Measurements from ENCODE around the gene PAGE3.

PAGE3 gene, protein sequence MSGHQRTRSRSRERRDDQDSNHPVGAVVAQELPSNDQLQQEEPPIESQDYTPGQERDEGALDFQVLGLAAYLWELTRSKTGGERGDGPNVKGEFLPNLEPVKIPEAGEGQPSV

DNA sequence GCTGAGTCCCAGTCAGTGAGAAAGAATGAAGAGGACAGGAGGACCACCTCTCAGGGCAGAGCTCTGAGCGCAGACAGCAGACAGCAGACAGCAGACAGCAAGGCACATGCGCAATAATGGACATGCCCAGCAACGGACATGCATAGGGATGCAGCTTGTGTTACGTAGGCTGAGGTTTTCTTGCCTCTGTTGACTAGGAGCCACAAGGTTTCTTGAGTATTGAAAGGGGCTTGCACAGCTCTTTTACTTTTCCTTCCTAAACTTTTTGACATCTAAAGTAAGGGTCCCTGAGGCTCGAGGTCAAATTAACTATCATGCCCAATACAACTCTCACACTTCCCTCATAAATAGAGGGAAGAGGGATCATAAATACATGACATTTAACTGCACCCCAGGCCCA, at the start of gene PAGE3:
Gene PAGE3 (minus strand): TSS at position 101 of the 400 bp plus-strand sequence. CDS start 1,013 bp downstream, outside the sequence.
- no peak for DNase-seq

DNA sequence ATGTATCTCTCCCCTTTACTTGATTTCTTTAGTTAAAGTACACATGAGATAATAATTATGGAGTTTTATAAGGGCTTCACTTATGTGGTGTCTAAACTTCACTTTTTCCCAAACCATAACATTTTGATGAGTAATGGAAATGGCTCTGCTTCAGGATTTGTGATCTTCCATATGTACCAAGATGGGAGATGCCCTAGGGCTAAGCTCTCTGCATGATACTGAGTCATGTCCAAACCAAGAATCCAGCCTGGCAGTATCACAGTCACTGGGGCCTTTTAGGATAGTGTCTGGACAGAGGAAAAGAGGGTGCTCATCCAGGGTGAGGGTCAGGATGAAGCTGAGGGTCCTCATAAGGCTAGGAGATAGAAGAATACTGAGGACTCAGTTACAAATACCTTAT, 47.9 kb upstream of the PAGE3 start:
- no peak for DNase-seq

DNA sequence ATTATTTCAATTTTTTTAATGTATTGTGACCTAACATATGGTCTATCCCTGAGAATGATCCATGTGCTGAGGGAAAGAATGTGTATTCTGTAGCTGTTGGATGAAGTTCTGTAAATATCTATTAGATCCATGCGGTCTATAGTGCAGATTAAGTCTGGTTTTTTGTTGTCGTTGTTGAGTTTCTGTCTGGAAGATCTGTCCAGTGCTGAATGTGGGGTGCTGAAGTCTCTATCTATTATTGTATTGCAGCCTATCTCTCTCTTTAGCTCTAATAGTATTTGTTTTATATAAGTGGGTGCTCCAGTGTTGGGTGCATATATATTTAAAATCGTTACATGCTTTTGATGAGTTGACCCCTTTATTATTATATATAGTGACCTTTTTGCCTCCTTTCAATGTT, 26.2 kb upstream of the PAGE3 start:
- DNase-seq, result no peak

DNA sequence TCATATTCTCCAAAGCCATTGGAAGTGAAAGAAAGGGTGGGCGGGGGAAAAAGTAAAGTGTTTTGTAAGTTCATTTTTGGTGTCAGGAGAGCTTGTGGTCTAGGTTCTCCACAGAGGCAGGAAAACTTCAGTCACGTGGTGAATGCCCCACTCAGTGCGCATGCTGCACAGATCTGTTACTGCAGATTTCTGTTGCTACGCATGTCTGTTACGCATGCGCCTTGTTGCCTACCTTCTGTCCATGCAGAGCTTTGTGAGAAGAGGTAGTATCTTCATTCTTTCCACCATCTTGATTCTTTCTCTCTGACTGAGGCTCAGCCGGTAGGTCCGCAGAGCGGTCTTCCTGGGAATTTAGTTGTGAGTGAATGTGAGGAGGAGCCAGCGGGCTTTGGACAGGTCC, 15.1 kb upstream of the PAGE3 start:
- no peak for DNase-seq

DNA sequence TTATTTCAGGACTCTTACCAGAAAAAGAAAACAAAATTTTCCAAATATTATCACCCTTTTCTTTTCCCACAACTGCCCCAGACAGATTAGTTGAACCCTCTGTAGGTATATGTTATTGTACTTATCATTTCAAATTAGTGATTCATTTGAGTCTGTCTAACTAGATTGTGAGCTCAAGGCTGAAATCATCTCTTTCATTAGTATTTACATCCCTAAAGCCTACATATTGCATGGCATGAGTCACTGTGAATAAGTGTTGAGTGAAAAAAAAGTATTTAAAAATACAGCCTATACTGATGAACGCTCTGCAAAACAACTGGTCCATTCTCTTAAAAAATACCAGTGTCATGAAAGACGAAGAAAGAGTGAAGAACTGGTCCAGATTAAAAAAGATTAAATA, 3.9 kb downstream of the PAGE3 start:
- no peak for DNase-seq

DNA sequence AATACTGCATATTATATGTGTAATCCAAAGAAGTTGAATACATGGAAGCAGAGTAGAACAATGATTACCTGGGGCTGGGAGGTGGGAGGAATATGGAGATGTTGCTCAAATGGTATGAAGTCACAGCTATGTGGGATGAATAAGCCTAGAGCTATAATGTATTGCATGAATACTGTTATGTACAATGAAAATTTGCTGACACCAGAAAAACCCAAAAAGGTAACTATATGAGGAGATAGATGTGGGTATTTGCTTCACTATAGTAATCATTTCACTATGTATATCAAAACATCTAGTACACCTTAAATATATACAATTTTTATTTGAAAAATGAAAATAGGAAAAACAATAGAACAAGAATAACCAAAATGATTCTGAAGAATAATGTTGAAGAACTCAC, 11.2 kb downstream of the PAGE3 start:
- no peak for DNase-seq

DNA sequence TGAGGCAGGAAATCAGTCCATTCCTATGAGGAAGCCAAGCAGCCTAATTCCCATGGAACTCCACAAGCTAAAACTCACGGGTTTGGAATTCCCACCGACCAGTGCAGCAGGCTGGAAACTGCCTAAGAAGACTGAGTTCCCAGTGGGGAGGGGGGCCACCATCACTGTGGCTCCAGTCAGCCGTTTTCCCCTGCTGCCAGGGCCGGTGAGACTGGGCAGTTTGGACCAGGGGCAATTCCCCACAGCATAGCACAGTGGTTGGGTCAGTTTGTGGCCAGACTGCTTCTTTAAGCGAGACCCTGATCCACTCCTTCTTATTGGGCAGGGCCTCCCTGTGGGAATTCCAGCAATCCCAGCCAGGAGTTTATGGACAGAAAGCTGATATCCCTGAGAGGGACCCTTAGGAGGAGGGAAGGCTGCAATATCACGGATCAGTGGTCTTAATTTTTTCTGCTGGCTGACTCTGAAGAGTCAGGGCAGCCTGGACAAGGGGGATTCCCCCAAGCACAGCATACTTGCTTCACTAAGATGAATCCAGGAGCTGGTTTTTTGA, 23.9 kb downstream of the PAGE3 start:
- no peak for DNase-seq

DNA sequence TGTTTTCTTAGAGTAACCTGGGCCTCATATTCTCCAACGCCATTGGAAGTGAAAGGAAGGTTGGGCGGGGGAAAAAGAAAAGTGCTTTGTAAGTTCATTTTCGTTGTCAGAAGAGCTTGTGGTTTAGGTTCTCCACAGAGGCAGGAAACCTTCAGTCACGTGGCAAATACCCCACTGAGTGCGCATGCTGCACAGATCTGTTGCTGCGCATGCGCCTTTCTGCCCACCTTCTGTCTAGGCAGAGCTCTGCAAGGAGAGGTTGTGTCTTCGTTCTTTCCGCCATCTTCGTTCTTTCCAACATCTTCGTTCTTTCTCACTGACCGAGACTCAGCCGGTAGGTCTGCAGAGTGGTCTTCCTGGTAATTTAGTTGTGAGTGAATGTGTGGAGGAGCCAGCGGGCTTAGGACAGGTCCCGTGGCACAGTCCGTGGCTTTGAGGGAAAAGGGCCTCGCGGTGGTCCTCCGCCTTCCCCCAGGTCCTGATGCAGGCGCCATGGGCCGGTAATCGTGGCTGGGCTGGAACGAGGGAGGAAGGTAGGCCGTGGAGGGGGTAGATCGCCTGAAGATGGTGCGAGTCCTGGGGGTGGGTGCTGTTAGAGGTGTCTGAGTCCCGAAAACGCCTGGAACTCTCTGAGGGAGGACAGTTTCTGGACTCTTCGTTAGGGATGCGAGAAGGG, 44.5 kb downstream of the PAGE3 start, which contains the start of gene PAGE5:
Gene PAGE5 (plus strand): TSS at position 228 of the 676 bp plus-strand sequence. CDS start 1,037 bp downstream, outside the sequence.
- no peak for DNase-seq

DNA sequence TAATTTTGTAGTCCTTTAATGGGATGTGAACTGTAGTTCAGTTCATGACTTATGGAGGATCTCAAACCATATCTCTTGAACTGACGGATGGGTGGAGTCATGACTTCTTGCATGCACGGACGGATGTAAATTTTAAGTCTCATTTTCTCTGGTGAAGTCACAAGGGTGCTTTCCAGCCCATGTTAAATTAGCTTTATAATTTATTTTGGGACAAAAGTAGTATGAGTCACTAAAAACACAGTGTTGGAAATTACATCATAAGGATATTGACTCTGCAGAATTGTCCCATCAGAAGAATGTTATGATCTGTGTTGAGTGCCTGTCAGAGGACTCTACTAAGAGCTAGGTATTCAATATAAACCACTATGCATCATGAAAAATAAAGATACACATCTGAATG, 51.3 kb downstream of the PAGE3 start:
- DNase-seq, result no peak

DNA sequence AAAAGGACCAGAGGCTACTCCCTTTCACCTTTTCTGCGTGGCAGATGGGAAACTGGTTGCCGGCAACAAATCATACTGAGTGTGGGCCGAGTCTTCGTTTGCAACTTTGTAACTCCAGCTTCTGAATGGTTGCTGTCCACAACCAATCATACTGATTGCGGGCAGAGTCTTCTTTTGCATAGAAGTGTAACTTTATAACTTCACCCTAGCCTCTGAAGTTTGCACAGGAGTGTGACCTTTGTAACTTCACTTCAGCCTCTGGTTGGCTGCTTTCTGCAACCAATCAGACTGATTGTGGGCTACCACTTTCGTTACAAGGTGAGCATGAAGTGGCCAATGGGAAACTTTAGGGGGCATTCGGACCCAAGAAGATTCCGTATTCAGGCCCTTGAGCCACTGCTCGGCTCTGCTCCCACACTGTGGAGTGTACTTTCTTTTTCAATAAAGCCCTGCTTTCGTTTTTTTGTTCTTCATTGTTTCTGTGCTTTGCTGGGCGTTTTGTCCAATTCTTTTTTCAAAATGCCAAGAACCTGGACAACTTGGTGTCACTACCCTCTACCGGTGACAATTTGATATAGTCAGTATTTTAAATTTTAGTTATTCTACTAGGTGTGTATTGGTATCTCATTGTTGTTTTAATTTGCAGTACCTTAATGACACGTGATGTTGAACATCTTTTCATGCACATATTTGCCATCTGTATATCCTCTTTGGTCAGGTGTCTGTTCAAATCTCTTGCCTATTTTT, 53.6 kb downstream of the PAGE3 start:
- DNase-seq, result no peak

All from NCI-H2081 (cell line).